ENCODE measurements around the gene TAS2R31. TPM values are rescaled to one million over a fixed set of nuclear protein-coding genes. Genes with fewer than 3 reads are reported as not detected.
"Not testable (repeated sequence)": the region's sequence is repeated elsewhere in the genome, so short reads cannot be mapped to it uniquely, and the experiment has no call there.

Gene TAS2R31
- total RNA-seq, 1 experiment from 2014 or later = 1.7 TPM

DNA sequence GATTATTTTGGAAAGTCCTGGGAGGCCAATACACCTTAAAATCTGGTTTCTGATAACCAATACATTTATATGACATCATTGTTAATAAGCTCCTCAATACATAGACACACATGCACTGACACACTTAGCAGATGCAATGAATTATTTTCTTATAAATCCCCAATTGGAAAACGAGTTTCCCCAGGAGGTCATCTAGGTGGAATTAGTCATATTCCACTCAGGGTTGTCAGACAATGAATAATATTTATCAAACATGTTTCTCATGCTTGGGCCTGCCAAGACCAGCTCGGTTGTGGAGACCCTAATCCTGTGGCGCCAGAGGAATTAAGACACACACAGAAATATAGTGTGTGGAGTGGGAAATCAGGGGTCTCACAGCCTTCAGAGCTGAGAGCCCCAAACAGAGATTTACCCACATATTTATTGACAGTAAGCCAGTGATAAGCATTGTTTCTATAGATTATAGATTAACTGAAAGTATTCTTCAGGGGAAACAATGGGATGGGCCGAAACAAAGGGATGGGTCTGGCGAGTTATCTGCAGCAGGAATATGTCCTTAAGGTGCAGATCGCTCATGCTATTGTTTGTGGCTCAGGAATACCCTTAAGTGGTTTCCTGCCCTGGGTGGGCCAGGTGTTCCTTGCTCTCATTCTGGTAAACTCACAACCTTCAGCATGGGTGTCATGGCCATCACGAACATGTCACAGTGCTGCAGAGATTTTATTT, 18.8 kb upstream of the TAS2R31 start:
- peaks cover 19% of the 10 kb centered on the region for H3K79me2 ChIP-seq (ENCODE audit: insufficient read depth, low read length)
- ATAC-seq; H4K20me1 ChIP-seq (ENCODE audit: insufficient read depth); H3K4me3 ChIP-seq (replicated peaks in 1 of 2; ENCODE audit: low read depth in 1 of 2, low read length in 2 of 2); H3K36me3 ChIP-seq (ENCODE audit: control insufficient read depth in 1 of 2, insufficient read depth in 2 of 2, low read length in 2 of 2); BruUV-seq (replicated peaks); H3K4me2 ChIP-seq (ENCODE audit: low read length); H2AFZ ChIP-seq (ENCODE audit: low read depth, low read length, poor library complexity, severe bottlenecking); H3K9me3 ChIP-seq (ENCODE audit: control insufficient read depth in 1 of 2, insufficient read depth in 1 of 2, low read depth in 1 of 2, low read length in 2 of 2); DNase-seq (ENCODE audit: low read depth, low spot score); POLR2A ChIA-PET; H3K9ac ChIP-seq (ENCODE audit: low read length); H3K4me1 ChIP-seq (ENCODE audit: control insufficient read depth in 1 of 2, insufficient read depth in 2 of 2, low read length in 2 of 2); CTCF ChIA-PET; intact Hi-C loops (cut with micrococcal nuclease); H3K27ac ChIP-seq (ENCODE audit: low read depth, low read length); H3K9me2 ChIP-seq (ENCODE audit: insufficient read depth); H3K27me3 ChIP-seq (ENCODE audit: insufficient read depth, low read length); RAD21 ChIA-PET (ENCODE audit: low non-redundant PET in 1 of 2, low total read pairs in 2 of 2, uncharacterized antibody in 2 of 2, unreplicated experiment in 2 of 2): not testable (repeated sequence)
- peak; percentile 15; the same call in 1 of the 2 replicates for TF ChIP-seq CBX3 (IDR thresholded peaks at IDR 0.05; ENCODE audit: low read depth)

- H3K4me3 ChIP-seq (replicated peaks in 1 of 2; ENCODE audit: low read depth in 1 of 2, low read length in 2 of 2); BruUV-seq (replicated peaks); H3K9me3 ChIP-seq (ENCODE audit: control insufficient read depth in 1 of 2, insufficient read depth in 1 of 2, low read depth in 1 of 2, low read length in 2 of 2); RAD21 ChIA-PET (ENCODE audit: low non-redundant PET in 1 of 2, low total read pairs in 2 of 2, uncharacterized antibody in 2 of 2, unreplicated experiment in 2 of 2); H4K20me1 ChIP-seq (ENCODE audit: insufficient read depth); H3K4me2 ChIP-seq (ENCODE audit: low read length); CTCF ChIA-PET; H3K27ac ChIP-seq (ENCODE audit: low read depth, low read length); H3K4me1 ChIP-seq (ENCODE audit: control insufficient read depth in 1 of 2, insufficient read depth in 2 of 2, low read length in 2 of 2); ATAC-seq; H3K9me2 ChIP-seq (ENCODE audit: insufficient read depth); H3K36me3 ChIP-seq (ENCODE audit: control insufficient read depth in 1 of 2, insufficient read depth in 2 of 2, low read length in 2 of 2); H3K27me3 ChIP-seq (ENCODE audit: insufficient read depth, low read length); POLR2A ChIA-PET; H3K9ac ChIP-seq (ENCODE audit: low read length); H2AFZ ChIP-seq (ENCODE audit: low read depth, low read length, poor library complexity, severe bottlenecking); DNase-seq (ENCODE audit: low read depth, low spot score); intact Hi-C loops (cut with micrococcal nuclease): not testable (repeated sequence)
- peaks cover 19% of the 10 kb centered on the region for H3K79me2 ChIP-seq (ENCODE audit: insufficient read depth, low read length)
Observed at GRCh38 chr12:11041366-11041765, 10.2 kb upstream of the TAS2R31 start.

DNA sequence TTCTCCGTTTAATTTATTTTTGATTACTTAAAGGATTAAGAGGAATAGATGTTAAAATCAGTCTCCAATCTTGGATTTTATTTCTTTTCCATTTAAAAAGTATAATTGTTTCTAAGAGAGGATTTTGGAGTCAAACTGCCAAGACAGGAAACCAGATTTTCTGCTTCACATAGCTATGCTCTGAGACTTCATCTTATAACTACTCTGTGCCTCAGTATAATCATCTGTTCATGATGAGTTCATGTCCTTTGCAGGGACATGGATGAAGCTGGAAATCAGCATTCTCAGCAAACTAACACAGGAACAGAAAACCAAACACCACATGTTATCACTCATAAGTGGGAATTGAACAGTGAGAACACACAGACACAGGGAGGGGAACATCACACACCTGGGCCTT, 9.0 kb upstream of the TAS2R31 start:
- Histone ChIP-seq H2AFZ (ENCODE audit: low read depth, low read length, poor library complexity, severe bottlenecking) (no peak overlapping the region), H4K20me1 (ENCODE audit: insufficient read depth) (no peaks in the 10 kb centered on the region), H3K9ac (ENCODE audit: low read length) (no peak overlapping the region), H3K9me2 (ENCODE audit: insufficient read depth) (no peaks in the 10 kb centered on the region), H3K79me2 (ENCODE audit: insufficient read depth, low read length) (peaks cover 19% of the 10 kb centered on the region), H3K36me3 (ENCODE audit: control insufficient read depth in 1 of 2, insufficient read depth in 2 of 2, low read length in 2 of 2) (no peaks in the 10 kb centered on the region), H3K27ac (ENCODE audit: low read depth, low read length) (no peak overlapping the region), H3K4me2 (ENCODE audit: low read length) (no peak overlapping the region), H3K27me3 (ENCODE audit: insufficient read depth, low read length) (no peaks in the 10 kb centered on the region), H3K9me3 (ENCODE audit: control insufficient read depth in 1 of 2, insufficient read depth in 1 of 2, low read depth in 1 of 2, low read length in 2 of 2) (no peaks in the 10 kb centered on the region), H3K4me3 (replicated peaks in 1 of 2; ENCODE audit: low read depth in 1 of 2, low read length in 2 of 2) (no peak overlapping the region), H3K4me1 (ENCODE audit: control insufficient read depth in 1 of 2, insufficient read depth in 2 of 2, low read length in 2 of 2) (no peaks in the 10 kb centered on the region)
- CTCF ChIA-PET = no interaction called here
- intact Hi-C loops (cut with micrococcal nuclease) = no loop called here
- no peak for TF ChIP-seq YY1 (IDR thresholded peaks at IDR 0.05; ENCODE audit: extremely low read depth, insufficient replicate concordance, low read depth, low read length)
- no peak for TF ChIP-seq FOSL1 (IDR thresholded peaks at IDR 0.05; ENCODE audit: low read depth)
- TF ChIP-seq, protein P1, sequence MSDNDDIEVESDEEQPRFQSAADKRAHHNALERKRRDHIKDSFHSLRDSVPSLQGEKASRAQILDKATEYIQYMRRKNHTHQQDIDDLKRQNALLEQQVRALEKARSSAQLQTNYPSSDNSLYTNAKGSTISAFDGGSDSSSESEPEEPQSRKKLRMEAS (IDR thresholded peaks at IDR 0.05) = no peak
- TF ChIP-seq EZH2 (IDR thresholded peaks at IDR 0.05) = no peak
- TF ChIP-seq SIN3A (IDR thresholded peaks at IDR 0.05; ENCODE audit: low read depth) = no peak
- TF ChIP-seq ELF1 (IDR thresholded peaks at IDR 0.05; ENCODE audit: borderline replicate concordance, low read depth) = no peak
- TF ChIP-seq SRF (IDR thresholded peaks at IDR 0.05; ENCODE audit: low read depth) = no peak
- no peak for TF ChIP-seq ZNF274 (IDR thresholded peaks at IDR 0.05; ENCODE audit: low read depth, low read length)
- TF ChIP-seq RAD21 (IDR thresholded peaks at IDR 0.05; ENCODE audit: low read depth) = no peak
- TF ChIP-seq POLR2AphosphoS5 (IDR thresholded peaks at IDR 0.05; ENCODE audit: low read depth, low read length) = no peak
- TF ChIP-seq EZH2phosphoT487 (IDR thresholded peaks at IDR 0.05; ENCODE audit: borderline replicate concordance) = no peak
- no peak for TF ChIP-seq SP1 (IDR thresholded peaks at IDR 0.05; ENCODE audit: low read depth)
- TF ChIP-seq POLR2A (IDR thresholded peaks at IDR 0.05; ENCODE audit: borderline replicate concordance, extremely low read depth, insufficient read depth, insufficient read length) = no peak
- ATAC-seq = no peak
- RAD21 ChIA-PET (ENCODE audit: low non-redundant PET in 1 of 2, low total read pairs in 2 of 2, uncharacterized antibody in 2 of 2, unreplicated experiment in 2 of 2) = no interaction called here
- POLR2A ChIA-PET = no interaction called here
- no TSS peak for BruUV-seq (replicated peaks)
- DNase-seq (ENCODE audit: low read depth, low spot score) = no peak

Data from HCT116 (cell line).